Adrenal gland (tissue), 5 donors: Measurements from ENCODE around the gene FGF3.

ENCODE experiments used
- CTCF ChIP-seq, 6 experiments: fragments of 450-650 bp in 4 of 6; fragments of 200-600 bp in 2 of 6; sonication (generic) in 1 of 6; IDR thresholded peaks; 1 replicate in 5 of 6; 2 replicates in 1 of 6; pipeline versions ENCODE4 v1.5.1 to v1.8.0; 2016 to 2021; ENCODE audit warnings: antibody characterized with exemption in 6 of 6, mild to moderate bottlenecking in 2 of 6, moderate library complexity in 1 of 6
- POLR2A ChIP-seq, 2 donors: fragments of 450-650 bp; IDR thresholded peaks; one replicate each; pipeline ENCODE4 v1.6.1; 2017; ENCODE audit warnings: antibody characterized with exemption in 2 of 2, mild to moderate bottlenecking in 2 of 2, moderate library complexity in 1 of 2
- donor health status: DM: no; HTN: no; CAD: no.

- TF ChIP-seq POLR2A (IDR thresholded peaks at IDR 0.05) (no peak), CTCF (IDR thresholded peaks at IDR 0.05) (no peak)
These were observed 40.2 kb upstream of the FGF3 start for GRCh38 chr11:69859275-69859934.
